DMS 273 (cell line): ENCODE measurements around the gene FIGLA.

Experiments used
- DNase-seq: peaks from one replicate; lab custom pipeline; 2025; ENCODE audit not compliant: unreplicated experiment; lab: John Stamatoyannopoulos, UW

Gene FIGLA

DNA sequence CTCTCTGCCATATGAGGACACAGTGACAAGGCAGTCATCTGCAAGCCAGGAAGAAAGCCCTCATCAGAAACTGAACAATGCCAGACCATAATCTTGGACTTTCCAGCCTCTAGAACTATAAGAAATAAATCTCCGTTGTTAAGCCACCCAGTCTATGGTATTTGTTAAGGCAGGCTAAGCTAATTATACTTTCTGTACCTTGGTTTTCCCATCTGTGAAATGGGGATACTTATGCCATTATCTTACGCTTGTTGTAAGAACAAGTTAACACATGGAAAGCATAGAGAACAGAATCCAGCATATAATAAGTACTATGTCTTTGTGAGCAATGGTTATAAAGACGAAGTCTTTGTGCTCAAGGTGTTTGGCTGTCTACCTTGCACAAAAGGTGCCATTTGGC is 14.2 kb downstream of the FIGLA start:
- no peak for DNase-seq

DNA sequence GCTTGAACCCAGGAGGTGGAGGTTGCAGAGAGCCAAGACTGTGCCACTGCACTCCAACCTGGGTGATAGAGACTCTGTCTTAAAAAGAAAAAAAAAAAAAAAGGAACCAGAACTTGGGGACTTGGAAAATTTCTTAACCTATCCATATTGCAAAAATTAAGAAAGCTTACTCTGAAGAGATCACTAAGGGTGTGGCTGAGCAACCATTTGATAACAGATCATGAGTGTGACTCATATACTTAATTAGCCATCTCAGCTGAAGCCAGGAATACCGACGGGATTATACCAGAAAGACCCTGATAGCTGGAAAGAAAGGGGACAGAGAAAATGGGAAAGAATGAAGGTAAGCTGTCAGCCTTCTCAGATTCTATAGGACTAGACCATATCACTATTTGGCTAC is 15.3 kb downstream of the FIGLA start:
- DNase-seq, result no peak

DNA sequence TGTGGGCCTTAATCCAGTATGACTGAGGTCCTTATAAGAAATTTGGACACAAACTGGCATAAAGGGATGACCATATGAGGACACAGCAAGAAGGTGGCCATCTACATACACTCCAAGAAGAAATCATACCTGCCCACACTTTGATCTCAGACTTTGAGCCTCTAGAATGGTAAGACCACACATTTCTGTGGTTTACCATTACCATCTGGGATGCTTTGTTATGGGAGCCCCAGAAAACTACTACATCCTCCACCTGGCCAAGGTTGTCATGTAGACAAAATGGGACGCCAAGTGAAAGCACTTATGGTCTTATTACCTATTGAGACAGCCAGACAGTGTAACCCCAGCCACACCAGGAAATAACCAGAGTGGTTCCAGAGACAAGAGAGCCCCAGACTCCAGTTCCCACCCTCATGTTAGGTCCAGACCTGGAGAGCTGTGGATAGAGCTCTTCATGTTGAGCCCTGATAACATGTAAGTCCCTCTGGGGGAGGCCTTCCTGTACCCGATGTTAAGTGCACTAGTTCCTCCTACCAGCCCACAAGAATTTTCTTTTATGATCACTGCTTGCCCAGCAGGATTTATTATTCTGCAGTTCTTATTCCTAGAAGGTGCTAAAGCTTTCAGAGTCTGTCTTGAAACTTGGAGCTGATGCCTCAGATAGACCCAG is 17.8 kb downstream of the FIGLA start:
- DNase-seq, result no peak

DNA sequence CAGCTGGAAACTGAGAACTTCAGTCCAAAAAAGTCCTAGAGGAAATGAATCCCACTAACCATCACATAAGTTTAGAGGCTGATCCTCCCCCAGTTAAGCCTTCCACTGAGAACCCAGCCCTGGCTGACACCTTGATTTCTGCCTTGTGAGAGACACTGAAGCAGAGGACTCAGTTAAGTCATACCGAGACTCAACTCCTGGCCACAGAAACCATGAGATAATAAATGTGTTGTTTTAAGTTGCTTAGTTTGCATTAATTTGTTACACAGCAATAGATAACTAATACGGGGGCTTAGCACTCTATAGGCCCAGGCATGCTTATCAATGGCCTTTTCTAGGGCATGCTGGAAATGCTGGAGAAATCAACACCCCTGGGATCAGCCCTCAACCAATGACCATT is 19.0 kb downstream of the FIGLA start:
- no peak for DNase-seq

DNA sequence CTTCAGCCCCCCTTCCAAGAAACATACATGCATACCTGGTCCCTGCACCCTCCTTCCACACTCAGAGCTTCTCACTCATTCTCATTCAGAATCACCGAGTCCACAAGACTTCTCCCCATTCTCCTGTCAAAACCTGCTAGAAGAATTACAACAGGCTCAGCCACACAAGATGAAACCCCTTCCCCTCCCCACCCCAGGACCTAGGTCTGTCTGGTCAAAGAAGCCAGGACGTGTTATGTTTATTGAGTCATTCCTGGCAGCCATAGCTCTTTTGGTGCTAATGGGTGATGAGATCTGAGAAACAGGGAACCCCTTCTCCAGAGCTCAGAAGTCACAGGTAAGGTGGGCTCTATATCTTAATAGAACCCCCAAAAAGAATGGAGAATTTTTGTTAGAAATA is 21.0 kb downstream of the FIGLA start:
- no peak for DNase-seq

DNA sequence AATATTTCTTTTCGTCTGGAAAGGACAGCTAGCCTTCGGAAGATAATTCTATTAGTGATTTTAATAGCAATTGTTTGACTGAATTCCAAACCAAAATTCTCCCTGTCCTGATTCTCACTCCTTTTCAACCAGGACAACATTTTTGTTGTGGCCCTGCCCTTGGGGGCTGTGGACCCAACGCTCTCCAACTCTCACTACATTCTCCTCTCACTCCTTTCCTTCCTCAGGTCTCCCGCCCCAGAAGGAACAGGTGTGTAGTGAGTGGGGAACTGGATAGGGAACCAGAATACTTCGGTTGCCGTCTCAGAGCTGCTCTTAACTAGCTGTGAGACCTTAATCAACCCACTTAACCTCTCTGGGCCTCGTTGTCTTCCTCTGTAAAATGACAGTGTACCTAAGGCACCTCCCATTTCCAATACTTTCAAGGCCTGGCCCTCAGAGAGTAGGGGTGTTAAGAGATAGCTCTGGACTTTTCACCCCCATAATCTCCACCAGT is 21.8 kb downstream of the FIGLA start:
- DNase-seq, result no peak

DNA sequence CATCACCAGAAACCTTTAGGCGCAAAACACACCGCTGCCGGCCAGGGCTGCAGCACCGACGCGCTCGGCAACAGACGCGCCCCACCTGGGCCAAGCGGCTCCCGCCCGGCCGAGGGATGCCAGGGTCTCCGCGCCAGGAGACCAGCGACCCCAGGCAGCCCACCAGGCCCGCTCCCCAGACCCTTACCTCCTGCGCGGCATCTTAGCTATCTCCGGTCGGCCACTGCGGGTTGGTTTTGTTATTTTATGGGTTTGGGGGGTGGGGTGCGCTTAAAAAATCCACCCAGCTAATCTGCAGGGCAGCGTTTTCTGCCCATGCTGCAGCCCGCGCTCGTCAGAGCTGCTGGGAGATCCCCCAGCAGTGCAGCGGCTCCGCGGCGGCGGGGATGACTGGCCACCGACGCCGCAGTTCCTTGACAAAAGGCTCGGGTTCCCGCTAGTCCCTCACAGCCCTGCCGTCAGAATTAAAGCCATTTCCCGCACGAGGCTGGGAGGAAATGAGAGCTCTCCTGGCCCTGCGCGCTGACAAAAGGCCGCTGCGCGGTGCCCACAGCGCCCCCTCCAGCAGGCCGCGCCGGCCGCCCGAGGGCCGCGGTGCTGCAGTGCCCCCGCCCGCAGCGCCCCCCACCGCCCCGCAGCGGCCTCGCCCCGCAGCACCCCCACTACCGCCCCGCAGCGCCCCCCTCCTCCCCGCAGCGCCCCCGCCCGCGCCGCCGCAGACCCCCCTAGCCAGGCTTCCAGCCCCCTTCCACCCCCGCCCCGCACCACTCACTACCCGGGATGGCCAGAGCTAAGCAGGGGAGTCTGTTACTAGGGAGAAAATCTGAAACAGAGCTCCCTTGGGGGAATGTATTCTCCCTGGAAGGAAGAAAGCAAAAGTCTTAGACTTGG is 22.5 kb downstream of the FIGLA start, which contains the start of gene ADD2:
ADD2 (minus strand) TSS at position 502 of the 891 bp plus-strand sequence. CDS start 61,792 bp downstream, outside the sequence.
- peak; percentile 92 for DNase-seq

DNA sequence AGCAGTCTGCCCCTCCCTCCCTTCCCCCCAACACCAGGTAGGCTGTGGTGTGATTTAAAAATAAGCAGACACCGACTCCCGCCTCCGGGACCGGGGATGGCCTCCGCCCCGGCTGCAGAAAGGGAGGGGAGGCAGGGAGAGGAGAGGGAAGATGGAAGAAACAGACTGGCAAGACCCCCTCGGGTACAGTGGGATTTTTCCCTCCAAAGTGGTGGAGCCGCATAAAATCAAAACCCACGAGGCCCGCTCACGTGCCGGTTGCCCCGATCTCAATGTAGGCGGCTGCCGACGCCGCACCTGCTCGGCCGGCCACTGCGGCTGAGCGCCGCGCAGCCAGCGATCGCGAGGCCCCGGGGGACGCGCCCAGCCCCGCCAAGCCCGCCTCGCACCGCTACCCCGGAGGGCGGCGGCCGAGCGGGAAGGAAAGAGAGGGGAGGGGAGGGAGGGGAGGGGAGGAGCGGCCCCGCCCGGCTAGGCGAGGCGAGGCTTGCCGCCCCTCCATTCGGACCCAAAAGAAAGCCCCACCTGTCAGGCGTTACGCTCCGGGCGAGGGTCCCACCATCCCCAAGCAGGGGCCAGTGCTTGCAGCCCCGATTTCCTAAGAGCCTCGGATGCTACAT is 23.3 kb downstream of the FIGLA start:
- peak; percentile 83 for DNase-seq

DNA sequence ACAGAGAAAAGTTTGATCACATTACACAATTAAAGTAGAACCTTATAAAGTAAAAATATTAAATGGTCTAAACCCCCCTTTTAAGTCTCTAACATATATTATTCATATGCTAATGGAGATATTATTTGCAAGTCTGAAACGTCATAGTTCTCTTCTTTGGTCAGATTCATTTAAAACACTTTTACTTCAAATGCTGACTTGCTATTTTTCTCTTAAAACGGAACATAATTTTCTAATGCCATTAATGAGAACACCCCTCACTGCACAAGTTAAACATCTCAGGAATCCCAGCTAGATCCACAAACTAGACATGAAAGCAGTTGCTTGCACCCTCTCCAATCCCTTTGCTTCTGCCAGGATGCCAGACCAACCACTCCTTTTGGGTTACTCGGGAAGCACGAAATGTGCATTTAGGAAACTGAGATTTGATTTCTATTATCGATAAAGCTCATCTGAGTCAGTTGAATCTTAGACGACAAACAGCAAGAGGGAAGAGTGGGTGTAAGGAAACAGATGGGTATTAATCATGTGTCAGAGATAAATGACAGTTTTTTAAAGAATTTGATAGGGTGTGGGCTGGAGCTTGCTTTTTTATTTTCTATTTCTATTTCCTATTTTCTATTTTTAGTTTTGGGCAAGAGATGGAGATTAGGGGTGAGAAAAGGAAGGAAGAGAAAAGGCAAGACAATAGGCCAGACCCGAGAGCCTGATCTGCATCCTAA is 23.9 kb downstream of the FIGLA start:
- DNase-seq, result peak; percentile 50

DNA sequence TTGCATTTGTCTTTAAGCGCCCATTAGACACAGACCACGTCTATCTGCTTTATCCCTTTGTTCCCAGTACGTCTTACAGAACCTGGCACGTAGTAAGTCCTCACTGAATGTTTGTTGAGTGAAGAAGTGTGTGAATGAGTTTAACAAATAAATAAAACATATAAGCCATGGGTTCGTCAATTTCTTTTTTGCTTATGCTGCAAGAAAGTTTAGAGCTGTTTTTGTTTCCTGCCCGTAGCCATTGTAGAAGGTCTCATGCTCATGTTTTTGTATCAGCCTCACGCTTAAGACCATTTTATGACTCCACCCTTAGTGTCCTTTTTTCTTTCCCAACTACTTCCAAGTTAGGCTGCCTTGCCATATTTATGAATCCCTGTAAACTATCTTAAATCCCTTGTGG is 24.9 kb downstream of the FIGLA start:
- no peak for DNase-seq

DNA sequence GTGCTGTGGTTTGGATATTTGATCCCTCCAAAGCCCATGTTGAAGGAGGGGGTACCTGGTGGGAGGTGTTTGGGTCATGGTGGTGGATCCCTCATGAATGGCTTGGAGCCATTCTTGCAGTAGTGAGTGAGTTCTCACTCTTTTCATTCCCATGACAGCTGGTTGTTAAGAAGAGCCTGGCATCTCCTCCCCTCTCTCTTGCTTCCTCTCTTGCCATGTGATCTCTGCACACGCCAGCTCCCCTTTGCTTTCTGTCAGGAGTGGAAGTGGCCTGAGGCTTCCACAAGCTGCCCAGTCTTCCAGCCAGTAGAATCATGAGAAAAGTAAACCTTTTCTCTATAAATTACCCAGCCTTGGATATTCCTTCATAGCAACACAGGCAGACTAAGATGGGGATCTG is 31.0 kb downstream of the FIGLA start:
- DNase-seq, result no peak

DNA sequence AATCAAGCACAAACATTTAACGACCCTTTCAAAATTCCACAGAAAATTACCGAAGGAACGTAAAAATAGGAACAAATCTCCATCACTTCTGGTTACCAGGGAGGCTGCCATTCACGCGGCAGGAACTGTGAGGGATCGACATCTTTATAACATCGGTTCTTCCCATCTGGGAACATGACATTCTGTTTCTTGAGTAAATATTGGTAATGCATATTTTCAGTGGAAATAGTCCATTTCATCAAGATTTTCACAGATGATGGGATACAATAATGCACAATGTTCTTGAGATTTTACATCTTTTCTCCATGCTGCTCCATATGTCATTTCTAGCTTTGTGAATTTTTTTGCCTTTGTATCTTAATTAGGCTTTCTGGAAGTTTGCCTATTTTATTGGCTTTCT is 32.5 kb downstream of the FIGLA start:
- DNase-seq, result no peak

DNA sequence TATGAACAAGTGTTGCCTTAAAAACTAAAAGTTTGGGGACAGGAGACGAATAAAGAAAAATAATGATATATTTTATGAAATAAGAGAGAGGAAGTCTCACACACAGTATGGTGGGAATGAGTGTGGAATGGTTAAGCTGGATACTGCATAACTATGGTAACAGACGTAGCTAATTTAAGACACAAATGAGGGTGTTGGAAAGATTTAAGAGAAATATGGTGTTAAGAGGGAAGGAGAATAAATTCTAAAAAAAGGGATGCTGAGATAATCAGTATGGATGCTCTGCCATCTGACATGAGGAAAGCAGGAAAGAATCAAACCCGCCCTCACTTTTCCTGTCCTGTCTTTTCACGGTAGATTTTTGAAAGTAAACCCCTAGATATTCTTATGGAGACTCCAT is 33.1 kb downstream of the FIGLA start:
- DNase-seq, result no peak

DNA sequence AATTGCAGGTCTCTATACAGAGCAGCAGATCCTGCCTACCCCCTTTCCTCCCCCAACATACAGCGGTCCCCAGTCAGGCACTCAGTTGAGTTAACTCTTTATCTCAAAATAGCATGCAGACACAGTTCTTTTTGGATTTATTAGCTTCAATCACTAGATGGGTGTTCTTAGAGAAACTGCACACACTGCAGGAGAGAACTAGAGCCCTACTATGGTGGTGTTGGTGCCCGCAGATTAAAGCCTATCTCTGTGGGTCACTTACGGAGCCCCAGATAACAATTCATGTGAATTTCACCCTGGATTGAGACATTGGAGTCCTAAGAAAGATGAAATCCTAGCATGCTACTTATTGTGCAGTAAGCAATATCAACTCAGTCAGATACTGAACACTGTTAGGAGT is 34.3 kb downstream of the FIGLA start:
- DNase-seq, result no peak

DNA sequence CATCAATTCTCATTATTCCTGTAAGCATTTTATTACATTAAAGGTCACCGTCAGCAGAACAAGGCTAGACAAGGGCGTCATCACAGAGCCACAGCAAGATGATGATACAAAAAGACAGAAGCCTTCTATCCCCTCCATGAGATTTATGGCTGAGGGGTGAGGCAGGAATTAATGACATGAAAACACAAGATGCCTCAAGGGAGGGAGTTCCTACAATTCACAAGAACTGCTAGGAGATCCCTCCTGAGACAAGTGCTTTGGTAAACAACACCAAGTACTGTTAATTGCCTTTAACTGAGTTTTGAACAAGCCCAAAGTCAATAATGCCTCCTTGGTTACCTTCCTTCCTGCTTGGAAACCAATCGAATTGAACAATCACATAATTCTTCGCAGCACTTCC is 36.5 kb downstream of the FIGLA start:
- DNase-seq, result no peak

DNA sequence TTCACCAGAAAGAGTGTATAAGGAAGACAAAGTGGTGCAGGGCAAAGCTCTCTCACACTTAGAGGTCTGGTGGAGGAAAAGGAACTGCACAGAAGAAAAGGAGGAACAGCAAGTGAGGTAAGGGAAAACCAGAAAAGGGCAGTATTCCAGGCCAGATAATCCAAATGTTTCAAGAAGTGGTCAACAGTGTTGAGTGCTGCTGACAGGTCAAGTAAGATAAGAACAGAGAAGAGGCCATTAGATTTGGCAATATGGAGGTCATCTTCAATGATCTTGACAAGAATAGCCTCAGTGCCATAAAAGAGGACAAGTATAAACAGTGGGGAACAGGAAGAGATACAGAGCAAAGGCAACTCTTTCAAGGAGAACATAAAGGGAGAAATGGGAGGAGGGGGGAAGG is 37.4 kb downstream of the FIGLA start:
- no peak for DNase-seq

DNA sequence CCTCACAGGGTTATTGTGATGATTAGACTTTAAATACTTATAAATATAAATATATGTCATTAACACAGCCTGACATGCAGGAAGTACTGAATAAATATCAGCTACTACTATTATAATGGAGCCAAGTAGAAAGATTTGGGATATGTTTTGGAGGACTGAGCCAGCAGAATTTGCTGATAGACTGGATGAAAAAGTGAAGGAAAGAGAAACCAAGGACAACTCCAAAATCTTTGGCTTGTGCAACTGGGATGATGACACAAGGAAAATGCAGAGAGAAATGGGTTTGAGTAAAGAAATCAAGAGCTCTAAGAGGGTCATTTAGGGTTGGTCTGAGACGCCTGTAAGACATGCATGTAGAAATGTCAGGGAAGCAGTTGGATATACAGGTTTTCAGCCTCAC is 38.0 kb downstream of the FIGLA start:
- DNase-seq, result no peak

DNA sequence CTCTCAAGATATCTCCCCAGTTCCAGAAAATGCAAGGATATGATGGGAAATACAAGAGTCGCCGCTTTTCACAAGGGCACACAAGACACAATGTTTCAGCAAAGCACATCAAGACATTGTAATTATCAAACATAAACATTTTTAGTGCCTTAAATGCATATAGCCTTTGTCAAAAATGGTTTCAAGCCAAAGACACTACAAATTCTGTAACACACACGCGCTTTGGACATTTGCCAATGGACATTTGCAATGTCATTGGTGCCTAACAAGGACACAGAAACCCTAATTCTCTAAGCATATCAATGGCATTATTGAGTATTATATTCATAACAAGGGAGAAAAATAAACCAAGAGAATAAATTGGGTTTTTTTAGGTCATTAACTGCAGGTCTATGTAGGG is 38.6 kb downstream of the FIGLA start:
- DNase-seq, result peak; percentile 16

DNA sequence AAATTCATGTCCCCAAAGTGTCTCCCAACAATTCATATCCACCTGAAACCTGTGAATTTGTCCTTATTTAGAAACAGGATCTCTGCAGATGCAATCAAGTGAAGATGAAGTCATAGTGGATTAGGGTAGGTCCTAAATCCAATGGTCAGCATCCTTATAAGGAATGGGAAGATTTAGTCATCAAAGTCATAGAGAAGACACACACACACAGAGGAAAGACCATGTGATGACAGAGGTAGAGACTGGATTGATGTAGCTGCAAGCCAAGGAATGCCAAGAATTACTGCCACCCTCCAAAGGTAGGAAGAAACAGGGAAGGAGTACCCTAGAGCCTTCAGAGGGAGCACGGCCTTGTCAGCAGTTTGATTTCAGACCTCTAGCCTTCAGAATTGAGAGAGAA is 40.1 kb downstream of the FIGLA start:
- DNase-seq, result no peak

DNA sequence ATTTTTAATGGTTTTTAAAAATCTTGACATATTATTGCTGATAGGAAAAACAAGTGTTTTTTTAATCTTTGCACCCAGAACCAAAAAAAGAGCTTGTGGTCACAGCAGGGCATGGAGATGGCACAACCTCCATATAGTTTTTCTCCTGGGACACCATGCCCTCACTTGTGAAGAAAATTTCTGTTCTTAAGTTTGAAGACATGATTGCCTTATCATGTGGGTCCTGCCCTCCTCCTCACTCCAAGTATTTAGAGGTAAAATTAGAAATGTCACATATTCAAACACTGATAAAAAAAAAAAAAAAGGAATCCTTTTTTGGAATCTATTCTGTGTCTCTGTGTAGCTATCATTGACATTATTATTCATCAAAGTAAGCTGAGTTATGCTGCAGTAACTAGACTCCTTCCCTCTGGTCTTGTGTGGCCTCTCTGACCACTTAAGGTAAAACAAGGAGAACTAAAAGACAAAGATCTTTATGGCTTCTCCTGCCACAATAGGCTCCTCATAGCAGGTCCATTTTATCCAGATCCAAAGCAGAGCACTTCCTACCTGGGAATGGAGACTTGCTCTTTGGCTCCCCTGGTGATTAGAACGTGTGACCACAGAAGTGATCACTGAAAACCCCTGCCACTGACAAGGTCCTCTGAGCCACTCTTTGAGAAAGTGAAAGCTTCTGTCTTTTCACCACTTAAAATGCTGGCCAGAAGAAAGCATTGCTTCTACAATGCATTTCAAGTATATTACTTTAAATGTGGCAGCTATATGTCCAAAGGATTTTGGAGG is 42.2 kb downstream of the FIGLA start:
- DNase-seq, result peak; percentile 20
